Testis (tissue), 2 donors: ENCODE data around the gene TRPC4AP.

Experiments used
- CTCF ChIP-seq, 3 experiments: fragments of 450-650 bp in 2 of 3; fragments of 200-600 bp in 1 of 3; sonication (generic) in 1 of 3; IDR thresholded peaks; one replicate each; pipeline ENCODE4 v1.5.1; 2016 to 2019; ENCODE audit warnings: antibody characterized with exemption in 3 of 3, mild to moderate bottlenecking in 2 of 3, moderate library complexity in 1 of 3
- POLR2A ChIP-seq: fragments of 450-650 bp; IDR thresholded peaks from one replicate; pipeline ENCODE4 v1.6.1; 2017; ENCODE audit warnings: antibody characterized with exemption, mild to moderate bottlenecking, moderate library complexity

GRCh38 chr20:35055445-35056276 lies 36.9 kb downstream of the TRPC4AP start:
- no peak for TF ChIP-seq CTCF (IDR thresholded peaks at IDR 0.05)
- no peak for TF ChIP-seq POLR2A
